Measurements from ENCODE around the gene MID1. TPM values are rescaled to one million over a fixed set of nuclear protein-coding genes. Genes with fewer than 3 reads are reported as not detected.
A peak's percentile ranks its signal among the peaks of the same experiment; 100 is the strongest.

The MID1 gene, protein sequence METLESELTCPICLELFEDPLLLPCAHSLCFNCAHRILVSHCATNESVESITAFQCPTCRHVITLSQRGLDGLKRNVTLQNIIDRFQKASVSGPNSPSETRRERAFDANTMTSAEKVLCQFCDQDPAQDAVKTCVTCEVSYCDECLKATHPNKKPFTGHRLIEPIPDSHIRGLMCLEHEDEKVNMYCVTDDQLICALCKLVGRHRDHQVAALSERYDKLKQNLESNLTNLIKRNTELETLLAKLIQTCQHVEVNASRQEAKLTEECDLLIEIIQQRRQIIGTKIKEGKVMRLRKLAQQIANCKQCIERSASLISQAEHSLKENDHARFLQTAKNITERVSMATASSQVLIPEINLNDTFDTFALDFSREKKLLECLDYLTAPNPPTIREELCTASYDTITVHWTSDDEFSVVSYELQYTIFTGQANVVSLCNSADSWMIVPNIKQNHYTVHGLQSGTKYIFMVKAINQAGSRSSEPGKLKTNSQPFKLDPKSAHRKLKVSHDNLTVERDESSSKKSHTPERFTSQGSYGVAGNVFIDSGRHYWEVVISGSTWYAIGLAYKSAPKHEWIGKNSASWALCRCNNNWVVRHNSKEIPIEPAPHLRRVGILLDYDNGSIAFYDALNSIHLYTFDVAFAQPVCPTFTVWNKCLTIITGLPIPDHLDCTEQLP
- polyA plus RNA-seq (ENCODE audit: low read depth in 6 of 6), result 1 to 10 TPM in 1 of 6 donors, under 1 TPM in 4, not detected in 1; 0.06 to 1.3 (median 0.40) TPM

DNA sequence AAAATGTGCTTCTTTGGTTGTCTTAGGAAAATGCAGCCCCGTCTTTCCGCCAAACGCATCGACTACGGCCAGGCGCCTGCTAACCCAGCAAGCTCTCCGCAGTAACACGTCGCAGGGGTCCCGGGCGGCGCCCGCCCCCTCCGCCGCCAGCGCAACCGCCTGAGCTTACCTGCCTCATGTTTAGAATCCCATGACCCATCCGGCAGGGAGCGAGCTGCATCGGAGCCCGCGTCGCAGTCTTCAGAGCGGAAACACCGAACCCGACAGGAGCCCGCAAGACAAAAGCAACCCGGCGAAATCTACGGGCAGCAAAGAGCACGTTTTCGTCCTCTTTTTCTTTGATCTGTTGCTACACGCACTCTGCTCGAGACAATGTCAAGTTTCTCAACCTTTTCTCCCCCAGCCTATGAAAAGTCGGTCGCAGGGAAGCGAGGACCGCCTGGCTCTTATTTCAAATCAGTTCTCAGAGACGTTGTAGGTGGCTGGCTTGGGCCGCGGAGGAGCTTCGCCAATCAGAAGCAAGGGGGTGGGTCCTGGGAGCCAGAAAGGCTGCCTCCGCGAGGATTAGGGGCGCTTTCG, at the start of gene MID1:
MID1 (minus strand) TSS at position 465 of the 579 bp plus-strand sequence. CDS start 53,038 bp downstream, outside the sequence.
- peaks cover 10 to 19% (median 11%) of the 10 kb centered on the region in 3 donors for H3K4me1 Mint-ChIP-seq
- H3K27ac Mint-ChIP-seq, result peak within 1 kb of the TSS in 4 of 6 donors; percentile 30 to 89 (median 57)
- peaks cover 0 to 6% (median 2%) of the 10 kb centered on the region in 7 donors for H3K9me3 Mint-ChIP-seq
- H3K4me3 Mint-ChIP-seq, result peak within 1 kb of the TSS; percentile 77 to 94 (median 88)
- DNase-seq (peak; percentile 26), ATAC-seq (ENCODE audit: low read depth in 2 of 2) (peak; percentile 49 to 57)
- no peaks in the 10 kb centered on the region for H3K36me3 Mint-ChIP-seq
- peaks cover 27 to 45% (median 28%) of the 10 kb centered on the region in 3 donors for H3K27me3 Mint-ChIP-seq

DNA sequence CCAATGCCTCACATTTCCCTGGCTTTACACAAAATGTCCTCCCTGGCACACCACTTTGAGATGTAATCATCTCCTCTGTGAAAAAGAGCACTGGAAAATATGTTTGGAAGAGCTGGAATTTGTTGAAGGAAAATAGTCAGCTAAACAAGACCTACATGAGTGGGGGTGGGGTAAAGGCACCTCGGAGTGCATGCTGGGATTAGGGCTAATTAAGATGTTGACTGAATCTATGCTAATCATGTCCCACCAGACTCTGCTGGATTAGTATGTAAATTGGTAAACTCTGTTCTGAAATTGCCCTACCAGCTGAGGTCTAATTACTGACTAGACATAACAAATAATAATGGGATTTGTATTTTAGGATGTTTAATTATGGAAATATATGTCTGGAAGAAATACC, 46.8 kb upstream of the MID1 start:
- ATAC-seq (ENCODE audit: low read depth in 2 of 2) (no peak), DNase-seq (no peak)
- Mint-ChIP-seq H3K36me3 (no peaks in the 10 kb centered on the region), H3K4me1 (no peaks in the 10 kb centered on the region), H3K4me3 (no peak overlapping the region), H3K9me3 (peaks cover 0 to 6% (median 0%) of the 10 kb centered on the region in 7 donors), H3K27me3 (peaks cover 6 to 25% (median 9%) of the 10 kb centered on the region in 3 donors), H3K27ac (no peak overlapping the region)

DNA sequence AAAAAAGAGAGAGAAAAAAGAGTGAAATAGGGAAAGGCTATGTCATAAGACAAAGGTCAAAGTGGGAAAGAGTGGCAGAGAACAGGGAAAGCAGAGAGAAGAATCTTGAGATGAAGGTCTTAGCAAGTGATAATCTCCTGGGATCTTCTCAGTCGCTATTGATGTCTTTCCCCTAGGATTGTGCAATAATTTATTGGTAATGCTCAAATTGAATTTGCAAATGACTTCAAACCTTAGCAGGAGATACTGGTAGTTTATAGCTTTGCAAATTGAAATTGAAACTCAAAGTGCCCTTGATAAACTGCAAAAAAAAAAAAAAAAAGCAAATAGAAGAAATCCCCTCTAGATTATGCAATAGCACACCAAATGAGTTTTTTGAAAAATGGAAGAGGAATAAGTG, 45.7 kb upstream of the MID1 start:
- ATAC-seq (ENCODE audit: low read depth in 2 of 2) (no peak), DNase-seq (no peak)
- no peaks in the 10 kb centered on the region for H3K36me3 Mint-ChIP-seq
- peaks cover 0 to 15% (median 4%) of the 10 kb centered on the region in 3 donors for H3K27me3 Mint-ChIP-seq
- no peak overlapping the region for H3K27ac Mint-ChIP-seq
- peak overlapping the region in 1 of 8 donors; percentile 21 for H3K4me3 Mint-ChIP-seq
- H3K4me1 Mint-ChIP-seq, result no peaks in the 10 kb centered on the region
- peaks cover 0 to 6% (median 0%) of the 10 kb centered on the region in 7 donors for H3K9me3 Mint-ChIP-seq

DNA sequence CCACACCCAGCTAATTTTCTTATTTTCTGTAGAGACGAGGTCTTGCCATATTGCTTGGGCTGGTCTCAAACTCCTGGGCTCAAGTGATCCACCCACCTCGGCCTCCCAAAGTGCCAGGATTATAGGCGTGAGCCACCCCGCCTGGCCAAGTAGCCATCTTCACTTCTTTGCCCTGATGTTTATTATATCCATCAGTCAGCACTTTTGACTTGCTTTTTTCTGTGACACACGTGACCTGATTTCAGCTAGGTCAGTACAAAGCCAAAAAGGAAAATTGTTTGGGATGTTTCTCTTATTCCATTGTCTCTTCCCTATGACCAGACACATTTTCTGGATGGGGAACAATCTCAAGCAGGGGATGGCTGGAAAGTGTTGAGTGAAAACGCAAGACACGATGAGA, 45.3 kb upstream of the MID1 start:
- Mint-ChIP-seq H3K27me3 (peaks cover 0 to 14% (median under 1%) of the 10 kb centered on the region in 3 donors), H3K4me1 (no peaks in the 10 kb centered on the region), H3K27ac (no peak overlapping the region), H3K4me3 (peak overlapping the region in 1 of 8 donors; percentile 21), H3K9me3 (peaks cover 0 to 6% (median 0%) of the 10 kb centered on the region in 7 donors), H3K36me3 (no peaks in the 10 kb centered on the region)
- no peak for DNase-seq
- no peak for ATAC-seq (ENCODE audit: low read depth in 2 of 2)

DNA sequence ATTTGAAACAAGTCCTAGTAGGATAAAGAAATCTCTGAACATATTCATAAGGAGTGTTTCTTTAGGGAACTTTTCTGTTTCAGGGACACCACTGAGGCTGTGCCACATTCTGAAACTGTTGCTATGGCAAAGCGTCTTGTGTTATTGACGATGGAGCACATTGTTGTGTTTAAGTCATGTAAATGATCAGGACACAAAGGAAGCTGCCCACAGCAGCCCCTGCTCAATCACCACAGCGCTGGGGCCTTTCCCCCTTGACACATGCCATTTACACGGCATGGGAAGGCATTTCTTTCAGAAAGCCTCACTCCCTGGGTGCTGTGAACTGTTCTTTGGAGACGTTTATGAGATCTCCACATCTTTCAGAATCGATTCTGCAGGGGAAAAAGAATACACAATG, 39.8 kb upstream of the MID1 start:
- H3K27ac Mint-ChIP-seq, result no peak overlapping the region
- H3K4me1 Mint-ChIP-seq, result no peaks in the 10 kb centered on the region
- no peak overlapping the region for H3K4me3 Mint-ChIP-seq
- DNase-seq (no peak), ATAC-seq (ENCODE audit: low read depth in 2 of 2) (no peak)
- H3K9me3 Mint-ChIP-seq, result peaks cover 0 to 6% (median 4%) of the 10 kb centered on the region in 7 donors
- no peaks in the 10 kb centered on the region for H3K36me3 Mint-ChIP-seq
- H3K27me3 Mint-ChIP-seq, result no peaks in the 10 kb centered on the region

DNA sequence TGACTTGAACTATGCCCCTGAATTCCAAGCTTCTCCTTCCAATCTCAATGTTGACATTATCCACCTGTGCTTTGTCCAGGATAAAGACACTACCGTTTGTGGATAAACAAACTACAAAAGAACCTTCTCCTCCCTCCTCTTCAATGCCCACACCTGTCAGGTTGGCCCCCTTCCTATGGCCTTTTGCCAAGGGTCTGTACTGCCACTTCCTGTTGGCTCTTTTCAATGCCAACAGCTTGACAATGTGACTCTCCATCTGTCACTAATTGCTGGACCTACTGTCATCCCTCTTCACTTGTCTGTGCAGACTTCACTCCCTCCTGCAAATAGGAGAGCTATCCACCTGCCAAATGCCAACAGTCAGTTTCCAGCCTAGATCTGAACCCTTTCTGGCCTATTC, 35.8 kb upstream of the MID1 start:
- Mint-ChIP-seq H3K4me1 (no peaks in the 10 kb centered on the region), H3K27ac (peak overlapping the region in 1 of 6 donors; percentile 78), H3K4me3 (no peak overlapping the region), H3K9me3 (peaks cover 0 to 9% (median 4%) of the 10 kb centered on the region in 7 donors), H3K27me3 (peaks cover 0 to 13% (median 7%) of the 10 kb centered on the region in 3 donors), H3K36me3 (peaks cover 0 to 7% of the 10 kb centered on the region in 2 donors)
- ATAC-seq (ENCODE audit: low read depth in 2 of 2) (no peak), DNase-seq (no peak)

DNA sequence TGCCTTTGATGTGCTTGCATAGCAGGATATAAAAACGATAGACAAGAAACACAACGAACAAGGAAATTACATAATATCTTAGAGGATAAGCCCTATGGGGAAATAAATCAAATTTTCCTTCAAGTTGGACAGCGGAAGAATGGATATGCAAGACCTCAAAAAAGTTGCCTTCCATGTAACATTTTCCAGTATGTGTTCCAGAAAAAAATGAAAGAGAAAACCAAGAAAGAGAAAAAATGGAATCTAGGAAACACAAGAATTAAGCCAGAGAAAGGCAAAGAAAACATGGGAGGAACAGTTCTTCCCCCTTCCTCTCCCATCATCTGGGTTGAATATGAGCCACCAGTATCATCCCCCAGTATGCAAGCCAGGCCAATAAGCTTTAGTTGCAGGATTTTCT, 34.6 kb upstream of the MID1 start:
- Mint-ChIP-seq H3K36me3 (peaks cover 0 to 7% of the 10 kb centered on the region in 2 donors), H3K27ac (no peak overlapping the region), H3K9me3 (peaks cover 0 to 10% (median 4%) of the 10 kb centered on the region in 7 donors), H3K27me3 (peaks cover 0 to 24% (median 14%) of the 10 kb centered on the region in 3 donors), H3K4me3 (no peak overlapping the region), H3K4me1 (no peaks in the 10 kb centered on the region)
- ATAC-seq (ENCODE audit: low read depth in 2 of 2), result no peak
- DNase-seq, result no peak

DNA sequence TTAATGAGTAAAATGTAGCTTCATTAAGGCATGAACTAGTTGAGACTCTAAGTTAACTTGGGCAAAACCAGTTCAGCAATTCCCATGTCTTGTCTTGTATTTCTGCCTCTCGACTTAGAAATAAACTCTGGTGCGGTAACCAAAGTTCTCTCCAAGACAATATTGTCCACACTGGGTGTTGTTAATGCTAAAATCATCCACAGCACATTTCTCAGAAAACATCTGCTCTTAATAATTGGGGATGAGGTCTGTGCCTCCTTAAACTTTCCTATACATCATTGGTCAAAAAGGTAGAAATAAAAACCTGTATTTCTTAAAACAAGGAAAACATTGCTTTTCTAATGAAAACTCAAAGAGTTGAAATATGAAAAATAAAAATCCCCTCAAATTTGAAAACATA, 32.9 kb upstream of the MID1 start:
- H3K4me3 Mint-ChIP-seq, result no peak overlapping the region

DNA sequence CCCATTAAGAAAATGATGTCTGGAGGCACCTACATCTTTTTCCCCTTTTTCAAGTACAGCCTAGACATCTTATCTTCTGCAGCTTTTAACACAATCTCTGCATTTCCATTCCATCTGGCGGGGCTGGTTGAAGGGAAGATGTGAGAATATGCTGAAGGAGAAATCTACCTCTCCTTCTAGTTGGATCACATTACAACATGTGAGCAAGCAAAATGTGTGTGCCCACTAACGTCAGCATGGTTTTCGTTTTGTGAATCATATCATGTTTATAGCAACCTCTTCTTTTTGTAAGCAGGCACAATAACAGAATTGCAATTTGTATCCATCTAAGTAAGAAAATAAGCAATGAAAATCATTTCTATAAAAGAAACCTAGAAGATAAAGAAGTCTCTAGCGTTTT, 28.9 kb upstream of the MID1 start:
- H3K27me3 Mint-ChIP-seq, result peaks cover 4 to 48% (median 20%) of the 10 kb centered on the region in 3 donors
- H3K27ac Mint-ChIP-seq, result no peak overlapping the region
- peaks cover 0 to 7% of the 10 kb centered on the region in 2 donors for H3K36me3 Mint-ChIP-seq
- H3K9me3 Mint-ChIP-seq, result peaks cover 0 to 9% (median 3%) of the 10 kb centered on the region in 7 donors
- no peak overlapping the region for H3K4me3 Mint-ChIP-seq
- H3K4me1 Mint-ChIP-seq, result no peaks in the 10 kb centered on the region
- DNase-seq (no peak), ATAC-seq (ENCODE audit: low read depth in 2 of 2) (no peak)

More for the DNA sequence above, 32.9 kb upstream of the MID1 start:
- Mint-ChIP-seq H3K4me1 (no peaks in the 10 kb centered on the region), H3K9me3 (peaks cover 0 to 10% (median 4%) of the 10 kb centered on the region in 7 donors), H3K27ac (no peak overlapping the region), H3K27me3 (peaks cover 0 to 31% (median 14%) of the 10 kb centered on the region in 3 donors), H3K36me3 (peaks cover 0 to 7% of the 10 kb centered on the region in 2 donors)
- DNase-seq, result no peak
- ATAC-seq (ENCODE audit: low read depth in 2 of 2), result no peak

DNA sequence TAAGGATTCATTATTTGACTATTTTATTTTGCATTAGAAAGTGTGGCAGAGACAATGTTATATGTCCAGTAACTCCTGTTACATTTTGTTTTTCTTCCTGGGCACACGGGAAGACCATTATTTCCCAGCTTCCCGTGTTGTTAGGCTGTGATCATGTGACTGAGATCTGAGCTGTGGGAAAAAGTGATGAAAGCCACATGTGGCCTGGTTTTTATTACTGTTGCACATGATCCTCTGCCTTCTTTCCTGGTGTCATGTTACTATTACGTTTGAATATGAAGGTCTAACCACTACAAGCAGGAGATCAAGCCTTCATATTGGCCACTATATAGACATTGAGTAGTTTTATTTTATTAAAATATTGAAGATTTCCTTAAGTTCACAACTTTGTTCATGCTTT, 28.2 kb upstream of the MID1 start:
- DNase-seq (no peak), ATAC-seq (ENCODE audit: low read depth in 2 of 2) (no peak)
- H3K36me3 Mint-ChIP-seq, result peaks cover 0 to 7% of the 10 kb centered on the region in 2 donors
- H3K4me3 Mint-ChIP-seq, result no peak overlapping the region
- peaks cover 4 to 48% (median 20%) of the 10 kb centered on the region in 3 donors for H3K27me3 Mint-ChIP-seq
- peaks cover 0 to 9% (median 5%) of the 10 kb centered on the region in 7 donors for H3K9me3 Mint-ChIP-seq
- no peaks in the 10 kb centered on the region for H3K4me1 Mint-ChIP-seq
- no peak overlapping the region for H3K27ac Mint-ChIP-seq

DNA sequence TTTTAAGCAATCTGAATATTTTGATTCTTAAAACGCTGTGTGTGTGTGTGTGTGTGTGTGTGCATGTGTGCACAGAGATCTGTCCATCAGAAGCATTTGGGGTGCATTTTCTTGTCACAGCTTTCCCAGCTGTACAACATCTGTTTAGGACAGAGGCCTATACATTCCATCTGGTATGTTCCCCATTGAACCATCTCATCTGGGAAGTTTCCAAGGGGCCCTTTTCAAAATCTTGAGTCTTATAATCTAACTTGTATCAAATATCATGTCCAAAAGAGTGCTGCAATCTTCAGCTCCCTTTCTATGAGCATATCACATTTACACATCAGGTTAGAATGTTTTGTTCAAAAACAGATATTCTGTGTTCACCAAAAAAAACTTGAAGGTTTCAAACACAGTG, 16.5 kb upstream of the MID1 start:
- peaks cover 0 to 7% (median 0%) of the 10 kb centered on the region in 7 donors for H3K9me3 Mint-ChIP-seq
- ATAC-seq (ENCODE audit: low read depth in 2 of 2) (no peak), DNase-seq (no peak)
- H3K36me3 Mint-ChIP-seq, result no peaks in the 10 kb centered on the region
- no peak overlapping the region for H3K27ac Mint-ChIP-seq
- no peaks in the 10 kb centered on the region for H3K4me1 Mint-ChIP-seq
- no peak overlapping the region for H3K4me3 Mint-ChIP-seq
- H3K27me3 Mint-ChIP-seq, result peaks cover 5 to 20% (median 15%) of the 10 kb centered on the region in 3 donors

DNA sequence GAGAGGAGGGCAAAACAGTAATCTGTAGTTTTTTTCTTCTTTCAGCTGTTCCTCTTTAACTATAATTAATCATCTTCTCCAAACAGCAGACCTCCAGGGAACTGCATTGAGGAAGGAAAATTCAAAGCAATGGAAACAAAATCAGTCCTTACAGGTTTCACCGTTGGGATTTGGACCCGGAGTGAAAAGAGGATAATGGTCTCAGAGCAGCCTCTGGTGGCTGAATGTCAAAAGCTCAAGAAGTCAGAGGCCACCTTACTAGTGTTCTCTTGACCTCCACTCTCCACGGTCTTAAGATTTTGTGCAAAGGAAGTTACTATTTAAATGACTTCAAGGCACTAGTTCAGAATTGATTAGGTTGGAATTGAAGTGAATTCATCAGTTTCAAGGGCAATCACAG, 16.0 kb upstream of the MID1 start:
- Mint-ChIP-seq H3K27ac (no peak overlapping the region), H3K4me1 (no peaks in the 10 kb centered on the region), H3K4me3 (no peak overlapping the region), H3K36me3 (no peaks in the 10 kb centered on the region), H3K9me3 (peaks cover 0 to 7% (median 0%) of the 10 kb centered on the region in 7 donors), H3K27me3 (peaks cover 5 to 20% (median 15%) of the 10 kb centered on the region in 3 donors)
- ATAC-seq (ENCODE audit: low read depth in 2 of 2), result no peak
- DNase-seq, result no peak

DNA sequence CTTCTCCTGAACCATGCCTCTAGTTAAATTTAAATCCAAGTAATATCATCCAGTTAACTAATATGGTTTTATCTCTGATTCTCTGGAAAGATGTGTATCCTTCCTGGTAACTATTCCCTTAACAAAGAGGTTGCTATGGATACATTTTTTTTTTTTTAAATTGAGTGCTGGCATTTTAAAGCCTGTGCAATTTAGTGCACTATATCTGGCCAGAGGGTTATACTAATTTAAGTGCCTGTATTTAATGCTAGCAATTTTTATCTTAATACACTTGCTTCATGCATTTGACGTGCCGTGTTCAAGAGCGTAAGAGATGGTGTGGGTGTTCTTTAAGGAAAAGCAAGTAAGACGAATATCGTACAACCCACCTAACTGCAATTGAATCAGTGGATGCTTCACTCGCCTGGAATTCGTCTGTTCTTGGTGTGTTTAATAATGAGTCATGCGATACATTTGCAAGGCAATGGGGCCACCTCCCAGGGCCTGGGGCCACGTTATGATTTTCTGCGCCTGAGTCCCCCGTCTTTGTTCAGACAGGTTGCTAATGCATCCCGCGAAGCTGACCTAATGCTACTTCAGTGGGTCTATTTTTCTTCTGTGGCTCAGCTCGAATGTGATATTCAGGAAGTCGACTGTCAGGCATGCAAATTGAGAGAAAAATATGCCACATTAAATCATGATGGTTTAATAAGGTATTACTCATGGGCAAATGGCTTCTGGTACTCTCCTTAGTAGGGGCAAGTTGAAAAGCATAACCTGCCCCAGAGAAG, 14.2 kb upstream of the MID1 start:
- peaks cover 0 to 6% (median 0%) of the 10 kb centered on the region in 7 donors for H3K9me3 Mint-ChIP-seq
- DNase-seq, result no peak
- H3K36me3 Mint-ChIP-seq, result no peaks in the 10 kb centered on the region
- no peak overlapping the region for H3K27ac Mint-ChIP-seq
- ATAC-seq (ENCODE audit: low read depth in 2 of 2), result no peak
- no peak overlapping the region for H3K4me3 Mint-ChIP-seq
- H3K27me3 Mint-ChIP-seq, result peaks cover 5 to 29% (median 20%) of the 10 kb centered on the region in 3 donors
- no peaks in the 10 kb centered on the region for H3K4me1 Mint-ChIP-seq
